GM21360 (cell line): ENCODE data around the gene PA2G4.
A peak's percentile ranks its signal among the peaks of the same experiment; 100 is the strongest.

Experiments
- ATAC-seq: cut with Tn5 transposase; IDR thresholded peaks from one replicate; pipeline ENCODE4 v1.9.1; 2021; ENCODE audit warnings: mild to moderate bottlenecking, moderate library complexity; ENCODE audit not compliant: unreplicated experiment

Gene PA2G4

DNA sequence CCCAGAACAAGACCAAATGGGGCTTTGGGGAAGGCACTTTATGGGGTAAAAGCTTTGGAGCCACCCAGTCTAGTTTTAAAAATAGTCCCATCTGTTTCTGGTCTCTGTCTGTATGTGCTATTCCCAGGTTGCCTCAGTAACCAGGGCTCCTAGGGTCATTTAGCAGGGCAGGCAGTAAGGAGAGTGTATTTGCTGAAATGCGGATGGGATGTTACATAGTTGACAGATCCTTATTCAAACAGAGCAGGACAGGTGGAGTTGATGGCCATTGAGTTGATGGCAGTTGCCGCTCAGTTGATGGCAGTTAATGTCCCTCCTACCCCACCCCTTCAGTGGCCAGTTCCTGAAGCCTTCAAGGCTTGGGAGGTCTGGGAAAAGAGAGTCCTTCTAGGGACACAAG is 18.3 kb downstream of the PA2G4 start:
- ATAC-seq: no peak

DNA sequence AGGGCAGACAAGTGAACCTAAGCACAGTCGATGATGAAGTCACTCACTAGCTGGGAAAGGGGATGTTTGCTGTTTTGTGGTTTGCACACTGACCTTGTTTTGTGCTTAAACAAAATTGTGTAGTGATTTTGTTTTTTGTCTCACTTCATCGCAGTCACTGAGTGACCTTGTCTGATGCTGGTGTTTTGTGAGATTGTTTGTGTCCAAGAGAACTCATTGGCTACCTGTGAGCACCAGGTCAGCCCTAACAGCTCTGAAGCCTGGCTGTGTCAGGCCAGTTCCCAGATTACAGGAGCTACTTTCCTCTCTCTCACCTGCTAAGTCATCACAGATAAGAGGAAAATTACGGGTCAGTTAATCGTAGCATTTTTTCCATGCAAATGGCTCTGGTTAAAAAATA is 19.8 kb downstream of the PA2G4 start:
- ATAC-seq: no peak

DNA sequence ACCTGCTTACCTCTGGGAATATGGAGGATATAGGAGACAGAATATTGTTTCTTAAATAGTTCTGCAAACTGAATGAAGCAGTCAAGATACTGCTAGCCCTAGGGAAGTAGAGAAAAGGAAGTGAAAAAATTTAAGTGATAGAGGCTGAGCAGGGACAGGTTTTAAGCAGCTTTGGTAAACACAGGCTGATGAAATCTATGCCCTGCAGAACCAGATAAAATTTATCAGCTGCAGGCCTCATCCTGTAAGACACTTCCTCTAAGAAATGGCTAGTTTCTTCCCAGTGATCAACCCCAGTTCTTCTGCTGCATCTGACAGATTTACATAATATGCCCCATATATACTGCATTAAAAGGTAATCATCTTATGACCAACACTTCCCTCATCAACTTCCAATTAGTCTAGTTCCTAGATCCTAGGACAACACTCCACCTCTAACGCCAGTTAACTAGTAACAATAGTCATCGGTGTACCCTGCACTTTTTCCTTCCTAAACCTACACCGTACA is 22.4 kb downstream of the PA2G4 start:
- ATAC-seq: no peak

DNA sequence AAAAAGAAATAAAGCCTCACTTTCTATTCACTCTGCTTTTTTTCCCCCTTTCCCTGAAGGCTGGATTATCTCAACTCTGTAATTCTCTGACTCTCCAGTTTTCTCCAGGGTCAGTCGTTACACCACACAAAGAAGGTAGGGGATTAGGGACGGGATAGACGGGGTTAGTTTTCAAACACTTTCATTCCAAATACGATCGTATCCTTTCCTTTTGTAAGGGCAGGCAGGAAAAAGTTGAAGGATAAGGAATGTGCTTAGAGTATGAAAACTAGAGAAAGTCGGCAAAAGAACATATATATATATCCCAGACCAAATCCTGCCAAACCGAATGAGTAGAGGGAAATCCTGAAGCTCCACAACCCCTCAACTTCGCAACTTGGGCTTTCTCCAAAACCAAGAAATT is 23.1 kb downstream of the PA2G4 start:
- ATAC-seq: no peak

DNA sequence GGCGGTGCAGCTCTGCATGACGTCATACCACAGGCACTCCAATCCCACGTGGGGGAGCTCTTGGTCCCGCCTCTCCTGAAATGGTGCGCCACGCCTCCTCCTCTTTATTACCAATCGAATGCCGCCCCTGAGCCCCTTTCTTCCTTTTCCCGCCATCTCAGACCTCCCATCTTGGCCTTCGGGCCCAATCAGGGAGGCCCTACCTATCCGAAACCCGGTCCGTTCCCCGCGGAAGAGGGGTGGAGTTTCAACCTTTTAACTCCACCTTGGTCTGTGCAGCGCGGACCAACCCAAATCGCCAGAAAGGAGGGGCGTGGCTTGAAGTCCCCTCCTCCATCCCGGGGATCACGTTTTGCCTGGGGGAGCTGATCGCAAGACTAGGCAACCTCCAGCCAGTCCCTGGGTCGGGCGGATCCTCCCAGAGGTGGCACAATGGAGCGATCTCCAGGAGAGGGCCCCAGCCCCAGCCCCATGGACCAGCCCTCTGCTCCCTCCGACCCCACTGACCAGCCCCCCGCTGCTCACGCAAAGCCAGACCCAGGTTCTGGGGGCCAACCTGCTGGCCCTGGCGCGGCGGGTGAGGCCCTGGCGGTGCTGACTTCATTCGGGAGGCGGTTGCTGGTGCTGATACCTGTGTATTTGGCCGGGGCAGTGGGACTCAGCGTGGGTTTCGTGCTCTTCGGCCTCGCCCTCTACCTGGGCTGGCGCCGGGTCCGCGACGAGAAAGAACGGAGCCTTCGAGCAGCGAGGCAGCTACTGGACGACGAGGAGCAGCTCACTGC is 23.7 kb downstream of the PA2G4 start, which contains the start of gene ESYT1:
Gene ESYT1, plus strand, starts transcription at position 380 of the 782 bp plus-strand sequence. Its CDS starts 53 bp downstream, at position 433.
- ATAC-seq: peak; percentile 85

DNA sequence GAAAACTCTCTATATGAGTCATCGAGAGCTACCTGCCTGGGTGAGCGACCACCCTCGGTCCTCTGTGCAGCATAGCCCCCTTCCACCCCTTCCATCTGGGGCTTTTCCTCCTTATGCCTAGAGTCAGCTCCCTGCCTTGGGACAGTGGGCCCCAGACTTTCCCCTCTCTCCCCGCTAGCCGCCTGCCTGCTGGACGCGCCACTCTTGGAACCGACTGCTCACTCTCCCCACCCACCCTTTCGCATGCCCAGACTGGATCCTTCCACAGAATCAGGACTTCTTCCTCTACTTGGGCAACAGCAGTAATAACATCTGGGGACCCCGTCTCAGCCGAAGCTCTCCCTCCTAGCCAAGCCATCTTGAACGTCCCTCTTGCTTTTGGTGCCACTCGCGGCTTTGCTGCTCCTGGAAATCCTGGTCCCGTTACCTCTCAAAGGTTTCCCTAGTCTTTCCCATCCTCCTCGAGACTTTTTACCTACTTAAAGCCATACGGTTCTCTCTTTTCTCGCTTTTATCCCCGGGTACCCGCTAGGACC is 24.4 kb downstream of the PA2G4 start:
- ATAC-seq: no peak

DNA sequence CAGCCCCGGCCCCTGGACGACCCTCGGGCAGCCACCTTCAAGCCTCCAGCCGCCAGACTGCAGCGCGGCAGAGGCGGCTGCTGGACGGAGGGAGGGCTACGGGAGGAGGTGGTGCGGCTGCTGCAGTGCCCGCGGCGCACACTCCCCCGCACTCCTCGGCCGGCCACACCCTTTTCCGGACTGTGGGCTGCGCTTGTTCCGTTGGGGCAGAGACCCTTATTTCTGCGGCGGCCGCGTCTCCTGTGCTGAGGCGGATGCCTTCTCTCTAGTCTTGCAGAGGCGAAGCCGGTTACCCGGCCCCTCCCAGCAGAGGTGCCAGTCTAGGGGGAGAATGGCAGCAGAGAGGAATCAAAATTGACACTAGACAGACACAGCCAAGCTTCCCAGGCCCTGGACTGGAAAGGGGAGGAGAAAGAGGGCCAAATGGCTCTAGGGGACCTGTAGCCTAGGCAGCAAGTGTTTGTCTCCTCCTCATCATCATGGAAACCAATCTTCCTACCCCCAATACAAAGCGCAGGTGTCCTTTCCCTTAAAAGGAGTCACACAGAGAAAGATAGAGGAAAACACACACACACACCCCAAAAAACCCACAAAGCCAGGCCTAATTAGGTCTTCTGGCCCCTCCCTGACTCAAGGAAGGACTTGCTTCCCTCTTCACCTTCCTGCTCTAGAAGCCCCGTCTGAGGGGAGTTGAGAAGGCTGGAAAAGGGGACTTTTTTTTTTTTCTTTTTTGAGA is 25.0 kb downstream of the PA2G4 start:
- no peak for ATAC-seq

DNA sequence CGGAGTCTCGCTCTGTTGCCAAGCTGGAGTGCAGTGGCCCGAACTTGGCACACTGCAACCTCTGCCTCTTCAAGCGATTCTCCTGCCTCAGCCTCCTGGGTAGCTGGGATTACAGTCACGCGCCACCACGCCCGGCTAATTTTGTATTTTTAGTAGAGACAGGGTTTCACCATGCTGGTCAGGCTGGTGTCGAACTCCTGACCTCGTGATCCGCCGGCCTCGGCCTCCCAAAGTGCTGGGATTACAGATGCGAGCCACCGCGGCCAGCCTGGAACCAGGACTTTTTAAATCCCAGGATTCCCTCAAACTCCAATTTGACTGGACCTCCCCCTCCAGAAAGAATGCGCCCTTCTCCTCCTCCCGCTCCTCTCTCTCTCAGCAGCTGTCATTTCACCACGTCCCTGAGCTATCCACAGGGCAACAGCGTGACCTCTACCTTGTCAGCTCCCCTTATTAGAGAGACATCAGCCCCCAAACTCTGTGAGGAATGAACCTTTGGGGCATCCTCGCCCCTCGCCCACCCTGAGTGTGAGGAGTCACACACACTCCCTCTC is 25.7 kb downstream of the PA2G4 start:
- no peak for ATAC-seq

DNA sequence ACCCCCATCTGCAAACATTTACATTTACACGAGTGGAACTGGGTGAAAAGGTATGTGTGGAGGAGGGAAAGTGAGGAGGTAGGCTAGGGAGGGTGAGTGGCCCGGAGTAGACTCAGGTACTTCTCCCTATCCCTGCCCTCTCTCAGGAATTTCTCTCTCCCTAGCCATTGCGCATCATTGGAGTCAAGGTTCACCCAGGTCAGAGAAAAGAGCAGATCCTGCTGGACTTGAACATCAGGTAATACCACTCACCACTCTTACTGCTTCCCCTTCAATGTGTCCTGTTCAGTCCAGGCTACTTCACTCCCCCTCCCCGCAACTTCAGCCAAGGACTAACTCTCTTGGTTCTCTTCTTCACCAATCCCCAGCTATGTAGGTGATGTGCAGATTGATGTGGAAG is 26.5 kb downstream of the PA2G4 start:
- ATAC-seq: no peak

DNA sequence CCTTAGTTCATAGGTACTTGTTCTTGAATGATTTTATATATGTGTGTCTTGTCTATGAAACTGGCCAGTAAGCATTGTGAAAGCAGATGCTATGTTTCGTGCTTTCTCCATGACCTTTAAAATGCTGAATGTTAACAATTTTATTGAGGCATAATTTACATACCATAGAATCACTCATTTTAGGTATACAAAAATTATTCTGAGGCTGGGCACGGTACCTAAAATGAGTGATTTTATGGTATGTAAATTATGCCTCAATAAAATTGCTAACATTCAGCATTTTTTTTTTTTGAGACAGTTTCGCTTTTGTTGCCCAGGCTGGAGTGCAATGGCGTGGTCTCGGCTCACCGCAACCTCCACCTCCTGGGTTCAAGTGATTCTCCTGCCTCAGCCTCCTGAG is 30.5 kb downstream of the PA2G4 start:
- no peak for ATAC-seq

DNA sequence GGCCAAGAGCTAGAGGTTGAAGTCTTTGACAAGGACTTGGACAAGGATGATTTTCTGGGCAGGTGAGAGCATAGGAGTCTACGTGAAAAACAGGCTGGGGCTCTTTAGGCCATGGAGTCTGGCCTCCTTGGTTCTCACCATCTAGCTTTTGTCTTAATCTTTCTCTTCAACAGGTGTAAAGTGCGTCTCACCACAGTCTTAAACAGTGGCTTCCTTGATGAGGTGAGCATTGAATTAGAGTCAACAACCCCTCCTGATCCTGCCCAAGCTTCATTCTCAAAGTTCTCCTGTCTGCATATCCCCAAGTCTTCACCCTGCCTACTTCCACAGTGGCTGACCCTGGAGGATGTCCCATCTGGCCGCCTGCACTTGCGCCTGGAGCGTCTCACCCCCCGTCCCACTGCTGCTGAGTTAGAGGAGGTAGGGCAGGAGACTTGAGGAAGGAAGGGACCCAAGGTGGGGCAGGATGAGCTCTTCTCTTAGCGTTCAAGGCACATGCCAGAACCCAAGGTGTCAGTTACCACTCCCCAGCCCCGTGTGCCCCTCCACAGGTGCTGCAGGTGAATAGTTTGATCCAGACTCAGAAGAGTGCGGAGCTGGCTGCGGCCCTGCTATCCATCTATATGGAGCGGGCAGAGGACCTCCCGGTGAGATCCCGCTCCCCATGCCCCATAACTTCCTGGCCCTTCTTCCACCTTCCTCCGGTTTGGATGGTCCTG is 33.7 kb downstream of the PA2G4 start:
- ATAC-seq: no peak

DNA sequence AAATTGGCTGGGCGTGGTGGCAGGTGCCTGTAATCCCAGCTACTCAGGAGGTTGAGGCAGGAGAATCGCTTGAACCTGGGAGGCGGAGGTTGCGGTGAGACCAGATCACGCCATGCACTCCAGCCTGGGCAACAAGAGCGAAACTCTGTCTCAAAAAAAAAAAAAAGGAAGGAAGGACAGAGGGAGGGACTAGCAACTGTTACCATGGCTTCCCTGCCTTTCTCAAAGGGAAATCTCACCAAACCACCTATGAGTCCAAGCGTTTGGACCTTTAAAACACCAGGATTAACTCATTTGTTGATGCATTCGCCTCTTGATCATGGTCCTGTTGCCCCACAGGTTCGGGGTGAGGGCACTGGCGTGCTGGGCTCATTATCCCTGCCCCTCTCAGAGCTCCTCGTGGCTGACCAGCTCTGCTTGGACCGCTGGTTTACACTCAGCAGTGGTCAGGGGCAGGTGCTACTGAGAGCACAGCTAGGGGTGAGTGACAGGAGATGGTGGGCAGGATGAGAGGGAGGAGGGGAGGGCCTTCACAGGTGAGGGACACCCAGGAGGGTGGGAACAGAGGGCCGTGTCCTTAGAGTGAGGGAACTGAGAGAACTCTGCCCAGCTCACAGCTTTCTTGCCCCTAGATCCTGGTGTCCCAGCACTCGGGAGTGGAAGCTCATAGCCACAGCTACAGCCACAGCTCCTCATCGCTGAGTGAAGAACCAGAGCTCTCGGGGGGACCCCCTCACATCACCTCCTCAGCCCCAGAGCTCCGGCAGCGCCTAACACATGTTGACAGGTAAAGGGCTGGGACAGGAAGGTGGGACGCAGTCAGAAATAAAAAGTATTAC is 37.8 kb downstream of the PA2G4 start:
- ATAC-seq: no peak

DNA sequence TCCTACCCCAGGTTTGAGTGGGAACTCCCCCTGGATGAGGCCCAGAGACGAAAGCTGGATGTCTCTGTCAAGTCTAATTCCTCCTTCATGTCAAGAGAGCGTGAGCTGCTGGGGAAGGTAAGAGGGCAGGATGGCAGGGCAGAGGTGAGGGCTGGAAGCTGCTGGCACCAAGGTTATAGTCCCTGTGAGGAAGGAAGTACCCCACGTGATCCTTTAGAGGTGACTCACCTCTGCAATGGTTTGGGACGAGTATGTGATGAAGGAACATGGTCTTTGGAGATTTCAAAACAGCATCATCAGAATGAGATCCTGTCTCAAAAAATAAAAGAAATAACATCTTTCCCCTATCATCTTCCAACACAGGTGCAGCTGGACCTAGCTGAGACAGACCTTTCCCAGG is 38.9 kb downstream of the PA2G4 start:
- no peak for ATAC-seq

DNA sequence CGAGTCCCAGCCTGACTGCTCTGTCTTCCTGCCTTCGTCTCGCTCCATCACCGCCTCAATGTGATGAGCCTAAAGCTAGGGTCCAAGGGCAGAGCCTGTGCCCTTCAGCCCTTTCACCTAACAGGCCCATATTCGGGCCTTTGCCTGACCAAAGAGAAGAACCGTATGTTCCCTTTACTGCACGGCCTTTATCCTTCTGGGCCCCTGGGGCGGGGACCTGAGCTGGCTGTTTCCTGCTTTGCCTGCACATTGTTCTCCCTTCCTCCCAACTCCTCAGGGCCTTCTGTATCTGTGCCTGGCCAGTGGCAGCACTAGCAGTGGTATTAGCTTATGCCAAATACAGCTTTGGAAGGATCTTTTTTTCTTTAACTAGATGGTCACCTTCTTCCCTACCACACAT is 39.5 kb downstream of the PA2G4 start:
- no peak for ATAC-seq

DNA sequence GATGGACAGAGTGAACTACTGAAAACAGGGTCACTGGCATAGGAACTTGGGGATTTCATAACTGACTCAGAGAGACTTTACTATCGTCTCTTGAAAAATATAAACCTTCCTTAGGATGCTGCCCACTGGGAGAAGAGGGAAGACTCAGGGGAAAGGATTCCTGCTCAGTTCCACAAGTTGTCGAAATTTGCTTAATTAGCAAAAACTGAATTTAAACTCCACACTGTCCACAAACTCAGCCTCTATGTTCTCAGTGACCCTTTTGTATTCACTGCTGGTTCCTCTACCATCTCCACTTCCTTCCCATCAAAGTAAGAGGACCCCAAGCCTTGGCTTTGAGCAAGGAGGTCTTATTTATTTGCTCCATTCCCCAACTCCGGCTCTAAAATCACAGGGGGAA is 40.9 kb downstream of the PA2G4 start:
- no peak for ATAC-seq

DNA sequence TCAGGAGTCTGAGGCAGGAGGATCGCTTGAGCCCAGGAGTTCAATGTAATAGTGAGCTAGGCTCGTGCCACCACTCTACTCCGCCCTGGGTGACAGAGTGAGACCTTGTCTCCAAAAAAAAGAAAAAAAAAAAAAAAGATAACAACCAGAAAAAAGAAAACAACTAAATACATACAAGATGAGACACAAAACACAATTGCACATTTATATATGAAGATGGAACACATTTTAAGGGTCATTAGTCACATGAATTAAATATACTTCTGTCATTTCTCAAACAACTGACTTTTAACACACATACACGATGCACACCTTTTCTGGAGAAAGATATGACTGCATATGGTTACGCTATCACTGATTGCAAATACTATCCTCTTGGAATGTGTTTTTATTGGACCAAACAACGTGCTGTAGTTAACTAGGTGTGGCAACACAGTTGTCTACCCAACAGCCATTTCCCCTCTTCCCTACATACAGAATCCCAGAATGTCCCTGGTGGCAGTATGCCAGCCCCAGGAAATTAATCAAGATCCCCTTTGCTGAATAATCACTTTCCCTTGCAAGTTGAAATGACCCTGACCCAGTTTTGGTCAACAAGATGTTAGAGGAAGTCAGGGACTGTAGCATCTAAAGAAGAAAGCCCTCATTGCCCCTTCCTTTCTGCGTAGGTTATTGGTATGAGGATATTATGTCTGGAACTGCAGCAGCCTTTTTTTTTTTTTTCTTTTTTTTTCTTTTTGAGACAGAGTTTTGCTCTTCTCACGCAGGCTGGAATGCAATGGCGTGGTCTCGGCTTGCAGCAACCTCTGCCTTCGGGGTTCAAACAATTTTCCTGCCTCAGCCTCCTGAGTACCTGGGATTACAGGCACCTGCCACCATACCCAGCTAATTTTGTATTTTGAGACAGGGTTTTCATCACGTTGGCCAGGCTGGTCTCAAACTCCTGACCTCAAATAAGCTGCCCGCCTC is 42.4 kb downstream of the PA2G4 start:
- ATAC-seq: no peak

DNA sequence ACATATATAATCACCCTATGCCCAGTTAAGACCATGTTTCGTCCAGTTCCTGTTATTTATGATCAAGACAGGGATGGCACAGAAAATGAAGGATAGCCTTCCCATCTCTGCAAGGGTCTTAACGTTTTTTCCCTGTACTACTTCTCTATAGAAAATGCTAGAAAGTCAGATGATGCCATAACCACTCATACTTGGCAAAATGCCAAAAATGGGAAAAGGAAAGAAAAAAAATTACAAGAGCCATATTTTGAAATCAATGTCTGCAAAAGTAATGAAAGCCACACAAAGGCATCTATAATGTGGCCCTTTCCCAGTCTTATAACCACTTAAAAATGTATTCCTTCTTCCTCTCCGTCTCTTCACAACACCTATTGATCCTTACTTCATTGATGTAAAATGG is 46.2 kb downstream of the PA2G4 start:
- no peak for ATAC-seq

DNA sequence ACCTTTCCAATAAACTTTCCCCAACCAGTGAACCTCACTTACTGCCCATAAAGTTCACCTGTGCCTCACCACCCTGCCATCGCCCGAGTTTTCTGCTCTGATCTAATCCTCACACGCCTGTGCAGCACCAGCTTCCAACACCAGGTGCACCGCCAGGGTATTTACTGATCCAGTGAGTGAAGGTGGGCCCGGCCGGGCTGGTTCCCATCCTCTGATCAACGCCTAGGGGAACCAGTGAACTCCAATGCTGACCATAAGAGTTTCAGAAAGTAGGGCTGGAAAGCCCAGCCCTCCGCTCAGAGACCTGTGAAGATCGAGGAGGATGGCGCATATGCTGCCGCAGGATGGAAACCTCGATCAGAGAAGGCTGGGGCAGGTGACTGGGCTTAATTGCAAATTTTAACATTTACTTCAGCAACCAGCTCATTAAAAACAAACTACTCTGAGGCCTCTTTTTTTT is 47.3 kb downstream of the PA2G4 start:
- ATAC-seq: peak; percentile 24
